ENCODE results near the gene SBNO1.

Gene SBNO1

GRCh38 chr12:123242116-123242904 is 122.3 kb downstream of the SBNO1 start:
- peak; percentile 42 for DNase-seq
